Large intestine (tissue), 3 donors: ENCODE data around the gene EFCAB6. TPM values are rescaled to one million over a fixed set of nuclear protein-coding genes. Genes with fewer than 3 reads are reported as not detected.

ENCODE experiments used
- DNase-seq, 2 donors: peaks; one replicate each; pipeline versions ENCODE4 v3.0.0 to v3.0.0-alpha.2; 2013
- H3K27ac ChIP-seq: one replicate; pipeline ENCODE4 v1.5.1; 2013; ENCODE audit warnings: low read length
- H3K27me3 ChIP-seq: 2 replicates; pipeline ENCODE4 v1.6.1; 2013; ENCODE audit warnings: low read length; ENCODE audit not compliant: control insufficient read depth, insufficient read depth
- H3K36me3 ChIP-seq: 2 replicates; pipeline ENCODE4 v1.6.1; 2013; ENCODE audit warnings: low read length; ENCODE audit not compliant: control insufficient read depth, insufficient read depth
- H3K4me1 ChIP-seq: one replicate; pipeline ENCODE4 v1.6.1; 2013; ENCODE audit warnings: low read length; ENCODE audit not compliant: control insufficient read depth, insufficient read depth
- H3K4me3 ChIP-seq: one replicate; pipeline ENCODE4 v1.5.1; 2013; ENCODE audit warnings: low read length
- H3K9me3 ChIP-seq: one replicate; pipeline ENCODE4 v1.6.1; 2013; ENCODE audit warnings: mild to moderate bottlenecking, low read depth, low read length, moderate library complexity; ENCODE audit not compliant: control insufficient read depth
- WGBS: methylation state at CpG from one replicate; pipeline ENCODE4 v1.1.5; 2013; ENCODE audit warnings: low lambda C conversion rate; ENCODE audit not compliant: insufficient coverage; 5-methylcytosine and 5-hydroxymethylcytosine counted together
- polyA plus RNA-seq: library from polyadenylated mRNA; unstranded; fragments of 120-200 nt; gene quantifications from one replicate; pipeline ENCODE4 v1.2.1, GENCODE V29; 2013

EFCAB6 gene
- polyA plus RNA-seq, 1 donor: 1.5 TPM

GRCh38 chr22:43541462-43542407 is 270.4 kb downstream of the EFCAB6 start:
- 90% methylated on average over 2 of the region's 18 CpGs for WGBS
- H3K27me3 ChIP-seq: no peaks in the 10 kb centered on the region
- H3K36me3 ChIP-seq: no peaks in the 10 kb centered on the region
- H3K4me1 ChIP-seq: no peaks in the 10 kb centered on the region
- H3K27ac ChIP-seq: no peak overlapping the region
- H3K9me3 ChIP-seq: no peaks in the 10 kb centered on the region
- H3K4me3 ChIP-seq: no peak overlapping the region
- DNase-seq: no peak

GRCh38 chr22:43541022-43541421 is 271.1 kb downstream of the EFCAB6 start:
- no CpG with 5 or more reads among the region's 6 CpGs for WGBS
- H3K27me3 ChIP-seq: no peaks in the 10 kb centered on the region
- no peaks in the 10 kb centered on the region for H3K9me3 ChIP-seq
- H3K27ac ChIP-seq: no peak overlapping the region
- H3K4me3 ChIP-seq: no peak overlapping the region
- DNase-seq: no peak
- no peaks in the 10 kb centered on the region for H3K4me1 ChIP-seq
- H3K36me3 ChIP-seq: no peaks in the 10 kb centered on the region

- no peak for DNase-seq
- Histone ChIP-seq H3K36me3 (no peaks in the 10 kb centered on the region), H3K4me1 (no peaks in the 10 kb centered on the region)
Measured at GRCh38 chr22:43540529-43540923, 271.6 kb downstream of the EFCAB6 start.

GRCh38 chr22:43539572-43540528 is 272.3 kb downstream of the EFCAB6 start:
- H3K4me3 ChIP-seq: no peak overlapping the region
- no peaks in the 10 kb centered on the region for H3K36me3 ChIP-seq
- H3K9me3 ChIP-seq: no peaks in the 10 kb centered on the region
- no peak for DNase-seq
- H3K4me1 ChIP-seq: no peaks in the 10 kb centered on the region
- no peak overlapping the region for H3K27ac ChIP-seq
- no peaks in the 10 kb centered on the region for H3K27me3 ChIP-seq
- WGBS: 100% methylated on average over 2 of the region's 31 CpGs

More at GRCh38 chr22:43540529-43540923, 271.6 kb downstream of the EFCAB6 start:
- 100% methylated on average over 1 of the region's 4 CpGs for WGBS
- no peak overlapping the region for H3K27ac ChIP-seq
- no peaks in the 10 kb centered on the region for H3K27me3 ChIP-seq
- H3K4me3 ChIP-seq: no peak overlapping the region
- H3K9me3 ChIP-seq: no peaks in the 10 kb centered on the region

- no peak for DNase-seq
- H3K27me3 ChIP-seq: no peaks in the 10 kb centered on the region
- no peak overlapping the region for H3K27ac ChIP-seq
- no peaks in the 10 kb centered on the region for H3K4me1 ChIP-seq
- no peak overlapping the region for H3K4me3 ChIP-seq
- no peaks in the 10 kb centered on the region for H3K36me3 ChIP-seq
- no peaks in the 10 kb centered on the region for H3K9me3 ChIP-seq
- 100% methylated on average over 2 of the region's 14 CpGs for WGBS
Measured at GRCh38 chr22:43537019-43537585, 275.0 kb downstream of the EFCAB6 start.

GRCh38 chr22:43535741-43536140 is 276.4 kb downstream of the EFCAB6 start:
- Histone ChIP-seq H3K4me3 (no peak overlapping the region), H3K27ac (no peak overlapping the region), H3K36me3 (no peaks in the 10 kb centered on the region), H3K9me3 (no peaks in the 10 kb centered on the region), H3K4me1 (no peaks in the 10 kb centered on the region), H3K27me3 (no peaks in the 10 kb centered on the region)
- no CpG with 5 or more reads among the region's 5 CpGs for WGBS
- DNase-seq: no peak

GRCh38 chr22:43535336-43535735 is 276.8 kb downstream of the EFCAB6 start:
- Histone ChIP-seq H3K4me1 (no peaks in the 10 kb centered on the region), H3K27ac (no peak overlapping the region), H3K4me3 (no peak overlapping the region), H3K27me3 (no peaks in the 10 kb centered on the region), H3K36me3 (no peaks in the 10 kb centered on the region), H3K9me3 (no peaks in the 10 kb centered on the region)
- WGBS: no CpG with 5 or more reads among the region's 7 CpGs
- no peak for DNase-seq

GRCh38 chr22:43534916-43535315 is 277.2 kb downstream of the EFCAB6 start:
- no peaks in the 10 kb centered on the region for H3K36me3 ChIP-seq
- no peak overlapping the region for H3K4me3 ChIP-seq
- no peak overlapping the region for H3K27ac ChIP-seq
- DNase-seq: no peak
- WGBS: no CpG with 5 or more reads among the region's 6 CpGs
- H3K27me3 ChIP-seq: no peaks in the 10 kb centered on the region
- no peaks in the 10 kb centered on the region for H3K9me3 ChIP-seq
- no peaks in the 10 kb centered on the region for H3K4me1 ChIP-seq

GRCh38 chr22:43533656-43534428 is 278.3 kb downstream of the EFCAB6 start:
- no peaks in the 10 kb centered on the region for H3K27me3 ChIP-seq
- H3K4me1 ChIP-seq: no peaks in the 10 kb centered on the region
- no CpG with 5 or more reads among the region's 10 CpGs for WGBS
- no peak overlapping the region for H3K4me3 ChIP-seq
- no peaks in the 10 kb centered on the region for H3K9me3 ChIP-seq
- DNase-seq: no peak
- H3K36me3 ChIP-seq: no peaks in the 10 kb centered on the region
- no peak overlapping the region for H3K27ac ChIP-seq
